BJ (cell line): ENCODE results near the gene PUM1. TPM values are rescaled to one million over a fixed set of nuclear protein-coding genes. Genes with fewer than 3 reads are reported as not detected.

Source experiments
- CTCF ChIA-PET: fragments of 350-600 bp; formaldehyde crosslinking; extraction: SDS; loops from one replicate; lab custom pipeline; 2021; ENCODE audit warnings: antibody characterized with exemption, inconsistent platforms; lab: Yijun Ruan, JAX
- POLR2A ChIA-PET: fragments of 300-600 bp; sonication (Branson Sonifier 250); formaldehyde crosslinking; extraction: SDS; loops from one replicate; lab custom pipeline; 2021; ENCODE audit warnings: antibody characterized with exemption; lab: Charles Lee
- DNase-seq: peaks from one replicate; pipeline ENCODE4 v3.0.0-alpha.2; 2011; ENCODE audit warnings: low read depth
- H3K27me3 ChIP-seq: 2 replicates; pipeline ENCODE4 v1.6.0; 2011; ENCODE audit warnings: low read length; ENCODE audit not compliant: control insufficient read depth, insufficient read depth
- H3K36me3 ChIP-seq: 2 replicates; pipeline ENCODE4 v1.5.1; 2011; ENCODE audit warnings: low read length; ENCODE audit not compliant: control insufficient read depth, insufficient read depth
- H3K4me3 ChIP-seq: 2 replicates; pipeline ENCODE4 v1.5.1; 2011; ENCODE audit warnings: low read depth, mild to moderate bottlenecking, control low read depth, low read length
- polyA plus RNA-seq: library from polyadenylated mRNA; depleted of rRNA; stranded (reverse); fragments of >200 nt; gene quantifications from 2 replicates; pipeline ENCODE4 v1.2.3, GENCODE V29; 2011
- TF ChIP-seq, protein P1 (sequence below): IDR thresholded peaks from 2 replicates; pipeline ENCODE4 v1.5.1; 2011; ENCODE audit warnings: low read depth, mild to moderate bottlenecking, control low read depth, inconsistent platforms, low read length, moderate library complexity; ENCODE audit not compliant: insufficient read depth

PUM1 gene
- polyA plus RNA-seq, 1 experiment = 66.9 TPM

DNA sequence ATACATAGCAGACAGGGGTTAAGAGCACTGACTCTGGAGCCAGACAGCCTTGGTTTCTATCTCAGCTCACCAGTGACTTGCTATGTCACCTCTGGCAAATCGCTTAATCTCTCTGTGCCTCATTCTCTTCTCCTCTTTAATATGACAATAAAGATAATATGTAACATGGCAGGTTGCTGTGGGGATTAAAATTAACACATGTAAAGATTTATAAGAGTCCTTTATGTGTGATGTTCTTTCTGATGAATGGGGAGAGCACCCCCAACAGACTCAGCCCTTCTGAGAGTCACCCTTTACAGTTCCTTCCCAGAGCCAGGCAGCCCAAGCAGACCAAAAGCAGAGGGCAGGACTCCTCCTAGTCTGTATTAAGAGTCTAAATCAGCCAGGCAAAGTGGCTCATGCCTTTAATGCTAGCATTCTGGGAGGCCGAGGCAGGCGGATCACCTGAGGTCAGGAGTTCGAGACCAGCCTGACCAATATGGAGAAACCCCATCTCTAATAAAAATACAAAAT is 80.5 kb downstream of the PUM1 start:
- no peaks in the 10 kb centered on the region for H3K27me3 ChIP-seq
- TF ChIP-seq, protein P1, sequence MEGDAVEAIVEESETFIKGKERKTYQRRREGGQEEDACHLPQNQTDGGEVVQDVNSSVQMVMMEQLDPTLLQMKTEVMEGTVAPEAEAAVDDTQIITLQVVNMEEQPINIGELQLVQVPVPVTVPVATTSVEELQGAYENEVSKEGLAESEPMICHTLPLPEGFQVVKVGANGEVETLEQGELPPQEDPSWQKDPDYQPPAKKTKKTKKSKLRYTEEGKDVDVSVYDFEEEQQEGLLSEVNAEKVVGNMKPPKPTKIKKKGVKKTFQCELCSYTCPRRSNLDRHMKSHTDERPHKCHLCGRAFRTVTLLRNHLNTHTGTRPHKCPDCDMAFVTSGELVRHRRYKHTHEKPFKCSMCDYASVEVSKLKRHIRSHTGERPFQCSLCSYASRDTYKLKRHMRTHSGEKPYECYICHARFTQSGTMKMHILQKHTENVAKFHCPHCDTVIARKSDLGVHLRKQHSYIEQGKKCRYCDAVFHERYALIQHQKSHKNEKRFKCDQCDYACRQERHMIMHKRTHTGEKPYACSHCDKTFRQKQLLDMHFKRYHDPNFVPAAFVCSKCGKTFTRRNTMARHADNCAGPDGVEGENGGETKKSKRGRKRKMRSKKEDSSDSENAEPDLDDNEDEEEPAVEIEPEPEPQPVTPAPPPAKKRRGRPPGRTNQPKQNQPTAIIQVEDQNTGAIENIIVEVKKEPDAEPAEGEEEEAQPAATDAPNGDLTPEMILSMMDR = no peak
- no peak for DNase-seq
- H3K36me3 ChIP-seq = 0 out of 2 replicates have a peak, but pooled peaks cover 2% of the 10 kb centered on the region
- CTCF ChIA-PET = no interaction called here
- POLR2A ChIA-PET = interaction anchor here (0.6 kb wide), 1 partner anchor 259 kb away, joined by 3 read pairs; no protein-coding TSS in a partner anchor
- no peak overlapping the region for H3K4me3 ChIP-seq

GRCh38 chr1:30984165-30984889 is 81.2 kb downstream of the PUM1 start:
- POLR2A ChIA-PET = no interaction called here
- Histone ChIP-seq H3K4me3 (no peak overlapping the region), H3K27me3 (no peaks in the 10 kb centered on the region), H3K36me3 (0 out of 2 replicates have a peak, but pooled peaks cover 2% of the 10 kb centered on the region)
- no peak for DNase-seq
- CTCF ChIA-PET = interaction anchor here (0.6 to 0.9 kb wide), 5 partner anchors 9 to 136 kb away, joined by 3 read pairs; no protein-coding TSS in a partner anchor
- TF ChIP-seq, protein P1 = peak; percentile 20; the same call in 1 of the 2 replicates

DNA sequence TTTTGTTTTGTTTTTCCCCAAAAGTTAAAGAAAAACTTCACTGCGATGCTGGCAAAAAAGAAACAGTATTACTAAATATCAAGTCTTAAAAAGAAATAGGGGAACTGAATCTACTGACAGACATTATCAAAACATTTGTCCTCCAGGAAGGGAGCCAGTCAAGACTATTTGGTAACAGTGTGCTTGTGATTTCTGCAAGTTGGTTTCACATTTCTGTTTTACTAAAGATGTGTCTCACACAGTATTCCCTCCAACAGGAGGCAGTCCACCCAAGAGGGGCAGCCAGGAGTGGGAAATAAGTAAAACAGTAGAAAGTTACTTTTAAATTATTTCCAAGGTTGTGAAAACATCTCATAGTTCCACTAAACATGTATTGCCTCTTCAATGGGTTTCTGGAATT is 82.6 kb downstream of the PUM1 start:
- peaks cover 6% of the 10 kb centered on the region; the same call in 1 of the 2 replicates for H3K36me3 ChIP-seq
- DNase-seq = no peak
- CTCF ChIA-PET = no interaction called here
- POLR2A ChIA-PET = no interaction called here
- no peaks in the 10 kb centered on the region for H3K27me3 ChIP-seq
- no peak overlapping the region for H3K4me3 ChIP-seq
- TF ChIP-seq, protein P1 = peak; percentile 34

DNA sequence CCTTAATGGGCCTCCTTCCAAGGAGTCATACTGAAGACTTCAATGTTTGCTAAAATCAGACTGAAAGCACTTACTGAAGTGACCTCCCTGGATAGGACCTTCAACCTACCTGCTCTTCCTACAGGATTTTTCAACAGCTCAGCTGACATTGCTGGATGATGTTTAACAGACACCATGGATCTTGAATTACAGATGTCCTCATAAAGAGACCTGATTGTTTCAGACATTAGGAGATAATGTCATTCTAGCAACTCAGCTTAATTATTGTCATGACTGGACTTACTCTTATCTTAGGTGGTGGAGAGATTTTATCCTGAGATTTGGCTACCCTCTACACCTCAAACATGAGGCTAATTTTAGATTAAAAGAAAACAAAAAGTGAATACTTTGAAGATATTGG is 83.1 kb downstream of the PUM1 start:
- peaks cover 6% of the 10 kb centered on the region; the same call in 1 of the 2 replicates for H3K36me3 ChIP-seq
- no peak for DNase-seq
- H3K4me3 ChIP-seq = no peak overlapping the region
- ChIA-PET POLR2A (no interaction called here), CTCF (interaction anchor here (0.5 to 1.4 kb wide), 4 partner anchors 11 to 567 kb away, joined by 3 read pairs; no protein-coding TSS in a partner anchor)
- no peaks in the 10 kb centered on the region for H3K27me3 ChIP-seq
- TF ChIP-seq, protein P1 = no peak

DNA sequence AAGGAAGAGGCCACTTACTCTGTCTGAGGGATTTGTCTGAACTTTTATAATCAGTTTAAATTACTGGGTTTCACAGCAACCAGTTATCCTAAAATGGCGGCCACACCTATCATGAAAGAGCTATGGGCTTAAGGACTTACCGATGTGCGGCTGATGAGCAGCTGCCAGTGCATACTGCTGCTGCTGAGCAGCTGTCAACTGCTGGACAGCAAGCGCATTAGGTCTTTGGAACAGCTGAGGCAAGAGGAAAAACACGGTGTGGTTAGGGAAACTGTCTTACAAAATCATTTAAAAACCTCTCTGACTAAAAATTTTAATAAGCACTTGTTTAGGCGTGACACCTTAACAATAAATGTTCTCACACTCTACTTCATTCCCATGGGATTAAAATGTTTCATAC is 84.3 kb downstream of the PUM1 start:
- CTCF ChIA-PET = interaction anchor here (0.8 to 1.6 kb wide), 4 partner anchors 10 to 185 kb away, joined by 3 read pairs; no protein-coding TSS in a partner anchor
- Histone ChIP-seq H3K36me3 (peaks cover 6% of the 10 kb centered on the region; the same call in 1 of the 2 replicates), H3K4me3 (no peak overlapping the region), H3K27me3 (no peaks in the 10 kb centered on the region)
- TF ChIP-seq, protein P1 = no peak
- POLR2A ChIA-PET = interaction anchor here (0.6 kb wide), 1 partner anchor 73 kb away, joined by 7 read pairs; no protein-coding TSS in a partner anchor
- no peak for DNase-seq
